Loucy (cell line): ENCODE results near the gene ACTBL2.

ENCODE experiments used
- EZH2phosphoT487 ChIP-seq: fragments of 200-600 bp; IDR thresholded peaks from 2 replicates; pipeline ENCODE4 v1.6.1; 2018; ENCODE audit warnings: antibody characterized with exemption, mild to moderate bottlenecking, moderate library complexity, borderline replicate concordance
- TF ChIP-seq, protein P1 (sequence below): fragments of 200-600 bp; sonication (generic); conservative IDR thresholded peaks from 2 replicates; pipeline ENCODE4 v1.5.1; 2014; ENCODE audit warnings: mild to moderate bottlenecking, antibody characterized with exemption, low read length

DNA sequence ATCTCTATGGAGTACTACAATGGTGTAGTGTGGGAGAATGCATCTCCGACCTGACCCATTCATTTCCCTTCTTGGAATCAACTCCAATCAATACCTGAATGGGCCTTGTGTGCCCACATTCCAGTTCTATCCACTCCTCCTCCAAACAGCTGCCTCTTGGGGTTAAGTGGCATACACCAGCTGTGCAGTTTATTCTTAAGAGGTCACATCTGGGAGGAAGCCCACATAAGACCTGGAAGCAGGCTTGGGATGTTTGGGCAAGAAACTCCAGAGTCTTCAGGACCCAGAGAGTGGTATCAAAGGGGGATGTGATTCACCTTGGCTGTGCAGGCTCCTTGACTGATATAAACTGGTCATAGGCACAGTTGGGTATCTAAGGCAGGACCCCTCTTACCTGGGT, 46.0 kb downstream of the ACTBL2 start:
- TF ChIP-seq, protein P1, sequence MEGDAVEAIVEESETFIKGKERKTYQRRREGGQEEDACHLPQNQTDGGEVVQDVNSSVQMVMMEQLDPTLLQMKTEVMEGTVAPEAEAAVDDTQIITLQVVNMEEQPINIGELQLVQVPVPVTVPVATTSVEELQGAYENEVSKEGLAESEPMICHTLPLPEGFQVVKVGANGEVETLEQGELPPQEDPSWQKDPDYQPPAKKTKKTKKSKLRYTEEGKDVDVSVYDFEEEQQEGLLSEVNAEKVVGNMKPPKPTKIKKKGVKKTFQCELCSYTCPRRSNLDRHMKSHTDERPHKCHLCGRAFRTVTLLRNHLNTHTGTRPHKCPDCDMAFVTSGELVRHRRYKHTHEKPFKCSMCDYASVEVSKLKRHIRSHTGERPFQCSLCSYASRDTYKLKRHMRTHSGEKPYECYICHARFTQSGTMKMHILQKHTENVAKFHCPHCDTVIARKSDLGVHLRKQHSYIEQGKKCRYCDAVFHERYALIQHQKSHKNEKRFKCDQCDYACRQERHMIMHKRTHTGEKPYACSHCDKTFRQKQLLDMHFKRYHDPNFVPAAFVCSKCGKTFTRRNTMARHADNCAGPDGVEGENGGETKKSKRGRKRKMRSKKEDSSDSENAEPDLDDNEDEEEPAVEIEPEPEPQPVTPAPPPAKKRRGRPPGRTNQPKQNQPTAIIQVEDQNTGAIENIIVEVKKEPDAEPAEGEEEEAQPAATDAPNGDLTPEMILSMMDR, result no peak
- TF ChIP-seq EZH2phosphoT487, result no peak
